A172 (cell line): Measurements from ENCODE around the gene PTPRK. TPM values are rescaled to one million over a fixed set of nuclear protein-coding genes. Genes with fewer than 3 reads are reported as not detected.
"Not testable (repeated sequence)": the region's sequence is repeated elsewhere in the genome, so short reads cannot be mapped to it uniquely, and the experiment has no call there.

Experiments used
- DNase-seq: peaks from one replicate; pipeline ENCODE4 v3.0.0-alpha.2; 2015; ENCODE audit warnings: low spot score
- total RNA-seq: library from RNA; depleted of rRNA; stranded (reverse); fragments of >200 nt; shearing (Covaris generic); gene quantifications from 2 replicates; pipeline ENCODE4 v1.2.3, GENCODE V29; 2014

PTPRK gene
- total RNA-seq, 1 experiment from 2014 or later = 44.1 TPM

- no peak for DNase-seq
Measured at GRCh38 chr6:127956956-127957355, 563.4 kb downstream of the PTPRK start.

- peak; percentile 31 for DNase-seq
Measured at GRCh38 chr6:127956260-127956888, 564.0 kb downstream of the PTPRK start.

- DNase-seq = no peak
Measured at GRCh38 chr6:127954082-127954481, 566.3 kb downstream of the PTPRK start.

GRCh38 chr6:127952831-127953230 is 567.6 kb downstream of the PTPRK start:
- no peak for DNase-seq

GRCh38 chr6:127952176-127952575 is 568.2 kb downstream of the PTPRK start:
- DNase-seq = no peak

GRCh38 chr6:127951172-127951917 is 569.1 kb downstream of the PTPRK start:
- no peak for DNase-seq

- DNase-seq = no peak
Measured at GRCh38 chr6:127950566-127951145, 569.7 kb downstream of the PTPRK start.

- DNase-seq = no peak
Measured at GRCh38 chr6:127949251-127949650, 571.1 kb downstream of the PTPRK start.

GRCh38 chr6:127946388-127946787 is 574.0 kb downstream of the PTPRK start:
- no peak for DNase-seq

GRCh38 chr6:127945434-127946097 is 574.8 kb downstream of the PTPRK start:
- DNase-seq = no peak

GRCh38 chr6:127941228-127941627 is 579.2 kb downstream of the PTPRK start:
- DNase-seq = no peak

GRCh38 chr6:127939442-127940066 is 580.8 kb downstream of the PTPRK start:
- DNase-seq = no peak

- peak; percentile 35 for DNase-seq
Measured at GRCh38 chr6:127938701-127939100, 581.7 kb downstream of the PTPRK start.

GRCh38 chr6:127937747-127938146 is 582.7 kb downstream of the PTPRK start:
- DNase-seq = no peak

- no peak for DNase-seq
Measured at GRCh38 chr6:127937102-127937501, 583.3 kb downstream of the PTPRK start.

- no peak for DNase-seq
Measured at GRCh38 chr6:127934956-127935355, 585.4 kb downstream of the PTPRK start.

- DNase-seq = no peak
Measured at GRCh38 chr6:127933852-127934840, 586.3 kb downstream of the PTPRK start.

GRCh38 chr6:127933137-127933536 is 587.3 kb downstream of the PTPRK start:
- no peak for DNase-seq

GRCh38 chr6:127932708-127933107 is 587.7 kb downstream of the PTPRK start:
- DNase-seq = no peak

- DNase-seq = not testable (repeated sequence)
Measured at GRCh38 chr6:127926441-127926840, 594.0 kb downstream of the PTPRK start.

- DNase-seq = no peak
Measured at GRCh38 chr6:127924440-127924839, 596.0 kb downstream of the PTPRK start.
